ENCODE data around the gene CYGB.

CYGB gene

GRCh38 chr17:76478730-76479514 is 58.6 kb downstream of the CYGB start:
- no peak for DNase-seq (ENCODE audit: low read depth)

DNA sequence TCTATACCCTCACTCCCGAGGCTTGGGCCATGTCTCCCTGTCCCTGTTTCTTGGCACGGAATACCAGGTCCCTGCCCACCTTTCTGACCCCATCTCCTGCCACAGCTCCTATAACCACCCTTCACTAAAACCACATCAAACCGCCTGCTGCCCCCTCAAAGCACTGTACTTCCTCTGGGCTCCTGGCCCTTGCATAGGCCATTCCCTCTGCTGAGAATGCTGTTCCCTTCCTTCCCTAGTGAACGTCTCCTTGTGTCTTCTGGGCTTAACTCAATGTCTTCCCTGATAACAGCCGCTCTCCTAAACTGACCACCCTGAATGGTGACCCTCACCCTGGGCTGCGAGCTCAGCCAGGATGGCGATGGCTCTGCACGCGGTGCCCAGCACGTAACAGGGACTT is 59.4 kb downstream of the CYGB start:
- DNase-seq (ENCODE audit: low read depth): no peak

DNA sequence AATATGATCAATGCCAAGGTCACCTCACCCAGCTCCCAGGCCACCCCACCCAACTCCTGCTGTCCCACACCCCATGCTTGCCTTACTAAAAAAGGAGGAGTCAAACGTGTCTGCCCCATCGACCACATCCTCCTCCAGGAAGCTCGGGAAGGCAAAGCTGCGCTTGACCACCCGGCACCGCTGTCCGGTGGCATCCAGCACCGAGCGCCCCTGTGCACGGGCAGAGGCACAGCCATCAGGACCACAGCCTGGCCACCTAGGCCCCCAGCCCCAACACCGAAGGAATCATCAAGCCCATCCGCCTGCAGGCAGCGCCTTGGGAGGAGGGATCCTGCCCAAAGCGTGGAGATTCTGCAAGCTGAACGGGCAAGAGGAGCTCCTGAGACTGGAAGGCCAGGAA is 59.9 kb downstream of the CYGB start:
- no peak for DNase-seq (ENCODE audit: low read depth)
